ENCODE measurements around the gene CCDC91. TPM values are rescaled to one million over a fixed set of nuclear protein-coding genes. Genes with fewer than 3 reads are reported as not detected.

CCDC91 gene
- polyA plus RNA-seq, 1 donor (not counting 4 experiments of a cell fraction or from before 2014, with no cell fraction given), result 26.5 TPM

DNA sequence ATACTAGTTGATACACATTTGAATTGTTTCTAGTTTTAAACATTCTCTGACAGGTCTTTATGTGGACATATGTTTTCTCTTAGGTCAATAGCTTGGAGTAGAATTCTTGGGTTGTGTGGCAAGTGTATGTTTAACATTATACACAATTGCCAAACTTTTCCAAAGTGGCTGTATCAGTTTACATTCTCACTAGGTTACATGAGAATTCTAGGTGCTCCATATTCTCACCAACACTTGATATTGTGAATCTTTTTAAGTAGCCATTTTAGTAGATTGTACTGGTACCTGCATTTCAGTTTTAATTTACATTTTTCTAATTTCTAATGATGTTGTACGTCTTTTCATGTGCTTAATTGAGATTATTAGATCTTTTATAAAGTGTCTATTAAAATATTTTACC is 28.6 kb downstream of the CCDC91 start:
- dilution Hi-C loops (cut with MboI; ENCODE audit: extremely low pct_ligation_motif_present, low sequenced_read_pairs), result no loop called here
- no peak for FAIRE-seq

GRCh38 chr12:28219827-28220226 is 29.6 kb downstream of the CCDC91 start:
- Histone ChIP-seq H3K27me3 (ENCODE audit: control insufficient read depth, extremely low read depth, insufficient read depth, low read length) (no peaks in the 10 kb centered on the region), H3K79me2 (ENCODE audit: control insufficient read depth, insufficient read depth, low read length) (peaks cover 2% of the 10 kb centered on the region), H3K4me3 (ENCODE audit: control insufficient read depth in 2 of 3, extremely low read depth in 1 of 3, insufficient read depth in 2 of 3, low read depth in 1 of 3, low read length in 3 of 3) (no peak overlapping the region), H3K36me3 (ENCODE audit: control insufficient read depth in 2 of 2, extremely low read depth in 1 of 2, insufficient read depth in 2 of 2, low read length in 2 of 2) (no peaks in the 10 kb centered on the region), H3K9ac (ENCODE audit: control insufficient read depth, extremely low read depth, insufficient read depth, low read length) (no peak overlapping the region), H2AFZ (ENCODE audit: control insufficient read depth, low read length) (no peak overlapping the region), H3K4me1 (ENCODE audit: control insufficient read depth, extremely low read depth, insufficient read depth, low read length) (no peaks in the 10 kb centered on the region), H3K4me2 (ENCODE audit: control insufficient read depth, extremely low read depth, insufficient read depth, low read depth, low read length) (no peak overlapping the region), H3K9me3 (ENCODE audit: control insufficient read depth, low read depth, low read length) (no peaks in the 10 kb centered on the region), H3K9me1 (ENCODE audit: control insufficient read depth, extremely low read depth, insufficient read depth, low read length) (no peaks in the 10 kb centered on the region), H3K27ac (ENCODE audit: control insufficient read depth, insufficient read depth, low read length) (no peak overlapping the region), H4K20me1 (ENCODE audit: control insufficient read depth, extremely low read depth, insufficient read depth, low read length) (no peaks in the 10 kb centered on the region)
- TF ChIP-seq CTCF (optimal IDR thresholded peaks at IDR 0.05 in 1 of 3, IDR thresholded peaks at IDR 0.05 in 1 of 3, conservative IDR thresholded peaks at IDR 0.05 in 1 of 3; ENCODE audit: extremely low read depth in 1 of 3, insufficient read depth in 2 of 3, low read length in 3 of 3), result no peak
- no peak for TF ChIP-seq EZH2 (IDR thresholded peaks at IDR 0.05; ENCODE audit: low read length)
- dilution Hi-C loops (cut with MboI; ENCODE audit: extremely low pct_ligation_motif_present, low sequenced_read_pairs), result no loop called here
- no peak for FAIRE-seq
- DNase-seq (ENCODE audit: low read depth, low spot score), result no peak

More for the DNA sequence above, 28.6 kb downstream of the CCDC91 start:
- H3K79me2 ChIP-seq (ENCODE audit: control insufficient read depth, insufficient read depth, low read length), result peaks cover 2% of the 10 kb centered on the region
- TF ChIP-seq CTCF (optimal IDR thresholded peaks at IDR 0.05 in 1 of 3, IDR thresholded peaks at IDR 0.05 in 1 of 3, conservative IDR thresholded peaks at IDR 0.05 in 1 of 3; ENCODE audit: extremely low read depth in 1 of 3, insufficient read depth in 2 of 3, low read length in 3 of 3), result no peak
- TF ChIP-seq EZH2 (IDR thresholded peaks at IDR 0.05; ENCODE audit: low read length), result no peak
- H3K4me1 ChIP-seq (ENCODE audit: control insufficient read depth, extremely low read depth, insufficient read depth, low read length), result no peaks in the 10 kb centered on the region
- H3K4me2 ChIP-seq (ENCODE audit: control insufficient read depth, extremely low read depth, insufficient read depth, low read depth, low read length), result no peak overlapping the region
- no peaks in the 10 kb centered on the region for H4K20me1 ChIP-seq (ENCODE audit: control insufficient read depth, extremely low read depth, insufficient read depth, low read length)
- no peaks in the 10 kb centered on the region for H3K27me3 ChIP-seq (ENCODE audit: control insufficient read depth, extremely low read depth, insufficient read depth, low read length)
- H3K9ac ChIP-seq (ENCODE audit: control insufficient read depth, extremely low read depth, insufficient read depth, low read length), result no peak overlapping the region
- H3K36me3 ChIP-seq (ENCODE audit: control insufficient read depth in 2 of 2, extremely low read depth in 1 of 2, insufficient read depth in 2 of 2, low read length in 2 of 2), result no peaks in the 10 kb centered on the region
- no peak overlapping the region for H2AFZ ChIP-seq (ENCODE audit: control insufficient read depth, low read length)
- H3K9me3 ChIP-seq (ENCODE audit: control insufficient read depth, low read depth, low read length), result no peaks in the 10 kb centered on the region
- H3K9me1 ChIP-seq (ENCODE audit: control insufficient read depth, extremely low read depth, insufficient read depth, low read length), result no peaks in the 10 kb centered on the region
- no peak overlapping the region for H3K27ac ChIP-seq (ENCODE audit: control insufficient read depth, insufficient read depth, low read length)
- H3K4me3 ChIP-seq (ENCODE audit: control insufficient read depth in 2 of 3, extremely low read depth in 1 of 3, insufficient read depth in 2 of 3, low read depth in 1 of 3, low read length in 3 of 3), result no peak overlapping the region
- no peak for DNase-seq (ENCODE audit: low read depth, low spot score)
